T-cell (primary cell): ENCODE measurements around the gene ACTL10. TPM values are rescaled to one million over a fixed set of nuclear protein-coding genes. Genes with fewer than 3 reads are reported as not detected.

ENCODE experiments used
- ATAC-seq, 4 experiments: fragments of 200-7000 bp in 3 of 4; fragments of 150-1000 bp in 1 of 4; cut with Tn5 transposase; replicated peaks in 1 of 4; 1 replicate in 3 of 4; 2 replicates in 1 of 4; pipeline ENCODE4 v1.10.0; 2021; ENCODE audit warnings: moderate library complexity in 3 of 4, mild to moderate bottlenecking in 2 of 4, moderate number of reproducible peaks in 1 of 4
- CTCF ChIA-PET, 2 donors: fragments of 300-600 bp; sonication (Branson Sonifier 250); formaldehyde crosslinking; loops; one replicate each; lab custom pipeline; 2022; ENCODE audit warnings: antibody characterized with exemption in 2 of 2; lab: Charles Lee
- POLR2A ChIA-PET, 2 donors: fragments of 300-600 bp; sonication (Branson Sonifier 250); formaldehyde crosslinking; loops; one replicate each; lab custom pipeline; 2022; ENCODE audit warnings: antibody characterized with exemption in 2 of 2; lab: Charles Lee
- DNase-seq, 35 experiments: peaks; one replicate each; pipeline versions ENCODE4 v3.0.0 to v3.0.0-alpha.2; 2013 to 2023
- H3K27ac ChIP-seq: one replicate; pipeline ENCODE4 v1.5.1; 2013; ENCODE audit warnings: low read length
- H3K27me3 ChIP-seq, 2 experiments: replicated peaks in 1 of 2; 1 replicate in 1 of 2; 2 replicates in 1 of 2; pipeline versions ENCODE4 v1.6.1 to v1.7.0; 2013; ENCODE audit warnings: low read length in 1 of 2, mixed read lengths in 1 of 2; ENCODE audit not compliant: control insufficient read depth in 2 of 2, insufficient read depth in 2 of 2; ENCODE audit errors: extremely low read depth in 1 of 2
- H3K36me3 ChIP-seq, 2 donors: 1 replicate in 1 of 2; 2 replicates in 1 of 2; pipeline versions ENCODE4 v1.6.1 to v1.7.0; 2013; ENCODE audit warnings: low read length in 1 of 2; ENCODE audit not compliant: control insufficient read depth in 2 of 2, insufficient read depth in 1 of 2; ENCODE audit errors: extremely low read depth in 1 of 2
- H3K4me1 ChIP-seq, 2 experiments: 1 replicate in 1 of 2; 2 replicates in 1 of 2; pipeline versions ENCODE4 v1.6.1 to v1.7.0; 2013; ENCODE audit warnings: low read length in 2 of 2, mixed read lengths in 1 of 2; ENCODE audit not compliant: insufficient read depth in 2 of 2, control insufficient read depth in 1 of 2; ENCODE audit errors: extremely low read depth in 1 of 2
- H3K4me3 ChIP-seq, 2 donors: 1 replicate in 1 of 2; 2 replicates in 1 of 2; pipeline versions ENCODE4 v1.5.1 to v1.7.0; 2013; ENCODE audit warnings: mild to moderate bottlenecking in 2 of 2, low read length in 1 of 2, moderate library complexity in 1 of 2; ENCODE audit not compliant: control insufficient read depth in 1 of 2; ENCODE audit errors: extremely low read depth in 1 of 2
- H3K9me3 ChIP-seq: 2 replicates; pipeline ENCODE4 v1.7.0; 2013
- H3K27ac Mint-ChIP-seq, 2 donors: one replicate each; pipeline ENCODE4 v1.8.0; 2020 to 2021; ENCODE audit warnings: mild to moderate bottlenecking in 2 of 2, mixed read lengths in 2 of 2
- H3K27me3 Mint-ChIP-seq, 2 donors: one replicate each; pipeline ENCODE4 v1.8.0; 2021 to 2022; ENCODE audit warnings: mixed read lengths in 2 of 2
- H3K36me3 Mint-ChIP-seq: one replicate; pipeline ENCODE4 v1.8.0; 2021; ENCODE audit warnings: mixed read lengths
- H3K4me1 Mint-ChIP-seq, 3 donors: one replicate each; pipeline ENCODE4 v1.8.0; 2020 to 2022; ENCODE audit warnings: mixed read lengths in 3 of 3, mild to moderate bottlenecking in 1 of 3
- H3K4me3 Mint-ChIP-seq, 3 donors: one replicate each; pipeline ENCODE4 v1.8.0; 2020 to 2022; ENCODE audit warnings: mild to moderate bottlenecking in 3 of 3, mixed read lengths in 3 of 3, moderate library complexity in 3 of 3
- H3K9me3 Mint-ChIP-seq, 3 donors: one replicate each; pipeline ENCODE4 v1.8.0; 2020 to 2022; ENCODE audit warnings: mixed read lengths in 3 of 3
- WGBS: methylation state at CpG from one replicate; pipeline ENCODE4 v1.1.5; 2013; ENCODE audit warnings: missing lambda C conversion rate; ENCODE audit not compliant: insufficient coverage; 5-methylcytosine and 5-hydroxymethylcytosine counted together
- total RNA-seq, 35 experiments: library from RNA in 6 of 35; stranded (reverse) in 6 of 35; fragments of 120-200 nt in 1 of 35; gene quantifications; one replicate each; pipeline versions ENCODE4 v1.2.1 to v1.2.4 and lab custom pipeline; 2013 to 2026

ACTL10 gene
- total RNA-seq, 5 donors from 2014 or later (not counting 1 experiment from before 2014, with no cell fraction given), result 1.1 to 7.9 (median 6.1) TPM

DNA sequence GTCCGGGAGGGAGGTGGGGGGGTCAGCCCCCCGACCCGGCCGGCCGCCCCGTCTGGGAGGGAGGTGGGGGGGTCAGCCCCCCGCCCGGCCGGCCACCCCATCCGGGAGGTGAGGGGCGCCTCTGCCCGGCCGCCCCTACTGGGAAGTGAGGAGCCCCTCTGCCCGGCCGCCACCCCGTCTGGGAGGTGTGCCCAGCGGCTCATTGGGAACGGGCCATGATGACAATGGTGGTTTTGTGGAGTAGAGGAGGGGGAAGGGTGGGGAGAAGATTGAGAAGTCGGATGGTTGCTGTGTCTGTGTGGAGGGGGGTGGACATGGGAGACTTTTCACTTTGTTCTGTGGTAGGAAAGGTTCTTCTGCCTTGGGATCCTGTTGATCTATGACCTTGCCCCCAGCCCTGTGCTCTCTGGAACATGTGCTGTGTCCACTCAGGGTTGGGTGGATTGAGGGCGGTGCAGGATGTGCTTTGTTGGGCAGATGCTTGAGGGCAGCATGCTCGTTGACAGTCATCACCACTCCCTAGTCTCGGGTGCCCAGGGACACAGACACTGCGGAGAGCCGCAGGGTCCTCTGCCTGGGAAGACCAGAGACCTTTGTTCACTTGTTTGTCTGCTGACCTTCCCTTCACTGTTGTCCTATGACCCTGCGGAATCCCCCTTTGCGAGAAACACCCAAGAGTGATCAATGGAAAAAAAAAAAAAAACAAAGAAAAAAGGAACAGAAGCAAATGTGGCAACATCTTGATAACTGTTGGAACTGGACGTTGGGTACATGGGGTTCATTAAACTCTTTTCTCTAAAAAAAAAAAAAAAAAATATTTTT is 35.1 kb downstream of the ACTL10 start:
- Mint-ChIP-seq H3K9me3 (no peaks in the 10 kb centered on the region), H3K36me3 (peaks cover 2% of the 10 kb centered on the region), H3K4me3 (no peak overlapping the region), H3K27me3 (no peaks in the 10 kb centered on the region), H3K27ac (no peak overlapping the region), H3K4me1 (no peaks in the 10 kb centered on the region)
- 100% methylated on average over 8 of the region's 27 CpGs for WGBS
- no peaks in the 10 kb centered on the region for H3K27me3 ChIP-seq
- H3K4me3 ChIP-seq, result no peak overlapping the region
- ChIA-PET POLR2A (no interaction called here), CTCF (no interaction called here)
- DNase-seq (no peak), ATAC-seq (no peak)
- no peaks in the 10 kb centered on the region for H3K9me3 ChIP-seq
- H3K27ac ChIP-seq, result no peak overlapping the region
- peaks cover under 1 to 6% of the 10 kb centered on the region in 2 donors for H3K36me3 ChIP-seq
- H3K4me1 ChIP-seq, result no peaks in the 10 kb centered on the region

- ATAC-seq, result no peak
- WGBS, result 96% methylated on average over 5 of the region's 5 CpGs
- H3K27me3 ChIP-seq, result no peaks in the 10 kb centered on the region
- CTCF ChIA-PET, result no interaction called here
- no peaks in the 10 kb centered on the region for H3K4me1 Mint-ChIP-seq
- H3K9me3 Mint-ChIP-seq, result no peaks in the 10 kb centered on the region
- DNase-seq, result no peak
- POLR2A ChIA-PET, result no interaction called here
- H3K4me3 Mint-ChIP-seq, result no peak overlapping the region
- H3K36me3 Mint-ChIP-seq, result peaks cover 10% of the 10 kb centered on the region
- peaks cover 6 to 10% of the 10 kb centered on the region in 2 donors for H3K36me3 ChIP-seq
- no peak overlapping the region for H3K4me3 ChIP-seq
- H3K4me1 ChIP-seq, result no peaks in the 10 kb centered on the region
- H3K27ac Mint-ChIP-seq, result no peak overlapping the region
- H3K9me3 ChIP-seq, result no peaks in the 10 kb centered on the region
- H3K27ac ChIP-seq, result no peak overlapping the region
- H3K27me3 Mint-ChIP-seq, result no peaks in the 10 kb centered on the region
These were observed 36.1 kb downstream of the ACTL10 start for GRCh38 chr20:33702861-33703260.

DNA sequence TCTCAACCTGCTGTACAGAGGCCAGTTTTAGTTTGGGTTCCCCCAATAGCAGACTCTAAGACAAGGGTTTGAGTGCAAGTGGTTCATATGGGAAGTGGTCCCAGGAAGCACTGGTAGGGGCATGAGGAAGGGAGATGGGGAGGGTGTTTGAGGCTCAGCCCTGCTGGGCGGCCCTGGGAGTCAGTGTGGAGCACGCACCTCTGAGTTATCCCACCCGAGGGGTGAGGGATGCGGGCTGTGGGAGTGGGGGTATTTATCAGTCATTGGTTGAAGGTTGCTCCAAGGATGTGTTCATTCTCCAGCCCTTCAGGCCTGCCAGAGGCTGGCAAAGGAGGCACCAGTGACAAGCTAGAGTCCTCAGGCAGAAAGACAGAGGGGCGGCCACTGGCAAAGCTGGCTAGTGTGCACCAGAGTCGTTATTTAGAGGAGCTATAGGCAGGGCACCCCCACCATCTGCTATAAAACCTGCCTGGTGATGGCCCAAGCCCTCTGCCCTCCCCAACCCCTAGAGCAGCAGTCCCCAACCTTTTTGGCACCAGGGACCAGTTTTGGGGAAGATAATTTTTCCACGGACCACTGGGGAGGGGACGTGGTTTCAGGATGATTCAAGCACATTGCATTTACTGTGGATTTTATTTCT is 36.9 kb downstream of the ACTL10 start:
- ChIA-PET CTCF (no interaction called here), POLR2A (no interaction called here)
- WGBS, result 89% methylated on average over 5 of the region's 8 CpGs
- Histone ChIP-seq H3K4me1 (no peaks in the 10 kb centered on the region), H3K27ac (no peak overlapping the region), H3K9me3 (no peaks in the 10 kb centered on the region), H3K4me3 (no peak overlapping the region), H3K36me3 (peaks cover 6 to 10% of the 10 kb centered on the region in 2 donors), H3K27me3 (no peaks in the 10 kb centered on the region)
- Mint-ChIP-seq H3K9me3 (no peaks in the 10 kb centered on the region), H3K4me3 (no peak overlapping the region), H3K27ac (no peak overlapping the region), H3K36me3 (peaks cover 10% of the 10 kb centered on the region), H3K27me3 (no peaks in the 10 kb centered on the region), H3K4me1 (no peaks in the 10 kb centered on the region)
- DNase-seq (no peak), ATAC-seq (no peak)

GRCh38 chr20:33704197-33704924 is 37.6 kb downstream of the ACTL10 start:
- Mint-ChIP-seq H3K9me3 (no peaks in the 10 kb centered on the region), H3K4me1 (no peaks in the 10 kb centered on the region), H3K27ac (no peak overlapping the region), H3K27me3 (no peaks in the 10 kb centered on the region), H3K36me3 (peaks cover 10% of the 10 kb centered on the region), H3K4me3 (no peak overlapping the region)
- DNase-seq (no peak), ATAC-seq (no peak)
- WGBS, result 98% methylated on average over 7 of the region's 11 CpGs
- peaks cover 6 to 10% of the 10 kb centered on the region in 2 donors for H3K36me3 ChIP-seq
- H3K4me3 ChIP-seq, result no peak overlapping the region
- no peaks in the 10 kb centered on the region for H3K27me3 ChIP-seq
- CTCF ChIA-PET, result no interaction called here
- H3K4me1 ChIP-seq, result no peaks in the 10 kb centered on the region
- no peaks in the 10 kb centered on the region for H3K9me3 ChIP-seq
- no peak overlapping the region for H3K27ac ChIP-seq
- POLR2A ChIA-PET, result interaction anchor here in 1 of 2 donors (0.6 kb wide), 2 partner anchors 63 to 104 kb away, joined by 4 to 7 read pairs; no protein-coding TSS in a partner anchor

DNA sequence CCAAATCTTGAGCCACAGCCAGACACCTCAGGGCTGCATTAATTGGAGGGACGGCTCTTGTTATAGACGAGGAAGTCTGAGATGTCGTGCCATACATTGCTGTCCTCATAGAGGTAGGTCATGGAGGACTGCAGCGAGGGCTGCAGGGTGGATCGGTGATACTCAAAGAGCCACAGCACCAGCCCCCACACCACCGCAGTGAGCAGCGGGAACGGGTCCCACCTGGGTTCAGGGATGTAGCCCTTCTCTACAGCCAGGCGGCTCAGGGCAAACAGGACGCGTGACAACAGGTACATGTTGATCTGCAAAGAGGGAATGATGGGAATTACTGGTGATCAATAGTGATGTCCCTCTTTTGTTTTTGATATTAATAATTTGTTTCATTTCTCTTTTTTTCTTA is 40.9 kb downstream of the ACTL10 start:
- Mint-ChIP-seq H3K4me3 (no peak overlapping the region), H3K36me3 (peaks cover 26% of the 10 kb centered on the region), H3K27ac (no peak overlapping the region), H3K27me3 (no peaks in the 10 kb centered on the region), H3K4me1 (peaks cover 8 to 13% (median 10%) of the 10 kb centered on the region in 3 donors), H3K9me3 (no peaks in the 10 kb centered on the region)
- DNase-seq (no peak), ATAC-seq (no peak)
- Histone ChIP-seq H3K9me3 (no peaks in the 10 kb centered on the region), H3K4me1 (peaks cover 0 to 8% of the 10 kb centered on the region in 2 experiments), H3K27me3 (no peaks in the 10 kb centered on the region), H3K36me3 (peaks cover 12 to 28% of the 10 kb centered on the region in 2 donors), H3K4me3 (no peak overlapping the region), H3K27ac (no peak overlapping the region)
- ChIA-PET POLR2A (no interaction called here), CTCF (interaction anchor here in 1 of 2 donors (0.6 kb wide), 1 partner anchor 13 kb away, joined by 5 read pairs; no protein-coding TSS in a partner anchor)
- WGBS, result 100% methylated on average over 1 of the region's 11 CpGs

DNA sequence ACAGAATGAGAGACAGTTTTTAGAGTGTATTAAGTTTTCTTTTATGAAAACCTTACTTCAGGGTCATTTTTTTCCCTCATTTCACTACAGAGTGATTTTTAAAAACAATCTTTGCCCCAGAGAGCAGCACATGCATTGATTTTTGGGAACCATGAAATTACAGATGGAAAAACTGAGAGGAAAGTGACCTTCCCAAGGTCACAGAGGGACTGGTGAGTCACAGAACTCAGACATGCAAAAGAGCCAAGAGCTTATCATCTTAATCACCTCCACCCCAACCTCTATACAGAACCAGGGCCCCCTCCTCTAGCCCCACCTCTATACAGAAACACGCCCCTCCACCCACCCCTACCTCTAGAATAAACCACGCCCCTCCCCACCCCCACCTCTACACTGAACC is 42.7 kb downstream of the ACTL10 start:
- POLR2A ChIA-PET, result no interaction called here
- peaks cover 0 to 8% of the 10 kb centered on the region in 2 experiments for H3K4me1 ChIP-seq
- H3K27ac Mint-ChIP-seq, result peak overlapping the region in 1 of 2 donors; percentile 31
- no peak for ATAC-seq
- no peaks in the 10 kb centered on the region for H3K9me3 Mint-ChIP-seq
- no peak overlapping the region for H3K27ac ChIP-seq
- CTCF ChIA-PET, result no interaction called here
- H3K4me3 Mint-ChIP-seq, result no peak overlapping the region
- no peak for DNase-seq
- peaks cover 8 to 24% (median 10%) of the 10 kb centered on the region in 3 donors for H3K4me1 Mint-ChIP-seq
- no peaks in the 10 kb centered on the region for H3K27me3 ChIP-seq
- no peaks in the 10 kb centered on the region for H3K27me3 Mint-ChIP-seq
- H3K9me3 ChIP-seq, result no peaks in the 10 kb centered on the region
- peaks cover 39% of the 10 kb centered on the region for H3K36me3 Mint-ChIP-seq
- H3K36me3 ChIP-seq, result peaks cover 18 to 43% of the 10 kb centered on the region in 2 donors
- WGBS, result no CpG with 5 or more reads among the region's 2 CpGs
- no peak overlapping the region for H3K4me3 ChIP-seq
